Astrocyte (in vitro differentiated cells and primary cell): ENCODE measurements around the gene SGIP1. TPM values are rescaled to one million over a fixed set of nuclear protein-coding genes. Genes with fewer than 3 reads are reported as not detected.

Experiments
- DNase-seq: peaks from one replicate; pipeline ENCODE4 v3.0.0-alpha.2; 2010; ENCODE audit warnings: low read depth
- FAIRE-seq: peaks from 2 replicates; lab custom pipeline; 2011; peaks lifted over from hg19 to GRCh38; lab: Jason Lieb, UNC
- H2AFZ ChIP-seq: 2 replicates; pipeline ENCODE4 v1.6.0; 2012; ENCODE audit warnings: low read depth, low read length, inconsistent platforms
- H3K27ac ChIP-seq: 2 replicates; pipeline ENCODE4 v1.5.1; 2011; ENCODE audit warnings: low read depth, low read length, inconsistent platforms
- H3K27me3 ChIP-seq: 2 replicates; pipeline ENCODE4 v1.6.0; 2011; ENCODE audit warnings: low read length, inconsistent platforms; ENCODE audit not compliant: insufficient read depth
- H3K36me3 ChIP-seq: 2 replicates; pipeline ENCODE4 v1.5.1; 2011; ENCODE audit warnings: low read length, inconsistent platforms; ENCODE audit not compliant: insufficient read depth
- H3K4me1 ChIP-seq: 2 replicates; pipeline ENCODE4 v1.5.1; 2011; ENCODE audit warnings: low read length, inconsistent platforms; ENCODE audit not compliant: insufficient read depth
- H3K4me2 ChIP-seq: 2 replicates; pipeline ENCODE4 v1.6.0; 2012; ENCODE audit warnings: low read length, inconsistent platforms
- H3K4me3 ChIP-seq: 2 replicates; pipeline ENCODE4 v1.5.1; 2011; ENCODE audit warnings: low read depth, mild to moderate bottlenecking, low read length, inconsistent platforms; ENCODE audit not compliant: insufficient read depth
- H3K79me2 ChIP-seq: 2 replicates; pipeline ENCODE4 v1.6.0; 2012; ENCODE audit warnings: mild to moderate bottlenecking, low read length, inconsistent platforms; ENCODE audit not compliant: insufficient read depth
- H3K9ac ChIP-seq: 2 replicates; pipeline ENCODE4 v1.6.0; 2012; ENCODE audit warnings: mild to moderate bottlenecking, low read length, inconsistent platforms
- H3K9me3 ChIP-seq: 2 replicates; pipeline ENCODE4 v1.5.1; 2012; ENCODE audit warnings: low read depth, mild to moderate bottlenecking, low read length, inconsistent platforms; ENCODE audit not compliant: insufficient read depth
- H4K20me1 ChIP-seq: 2 replicates; pipeline ENCODE4 v1.6.0; 2012; ENCODE audit warnings: low read length, inconsistent platforms; ENCODE audit not compliant: insufficient read depth
- H3K27ac Mint-ChIP-seq: one replicate; pipeline ENCODE4 v1.8.0; 2021; ENCODE audit warnings: mild to moderate bottlenecking, mixed read lengths; ENCODE audit not compliant: unreplicated experiment
- H3K27me3 Mint-ChIP-seq: one replicate; pipeline ENCODE4 v1.8.0; 2021; ENCODE audit warnings: low read depth, mixed read lengths; ENCODE audit not compliant: unreplicated experiment
- H3K36me3 Mint-ChIP-seq: one replicate; pipeline ENCODE4 v1.8.0; 2021; ENCODE audit warnings: low read depth, mixed read lengths; ENCODE audit not compliant: unreplicated experiment
- H3K4me1 Mint-ChIP-seq: one replicate; pipeline ENCODE4 v1.8.0; 2021; ENCODE audit warnings: low read depth, mixed read lengths; ENCODE audit not compliant: unreplicated experiment
- H3K4me3 Mint-ChIP-seq: one replicate; pipeline ENCODE4 v1.8.0; 2021; ENCODE audit warnings: mild to moderate bottlenecking, moderate library complexity, mixed read lengths; ENCODE audit not compliant: unreplicated experiment
- H3K9me3 Mint-ChIP-seq: one replicate; pipeline ENCODE4 v1.8.0; 2021; ENCODE audit warnings: mild to moderate bottlenecking, mixed read lengths; ENCODE audit not compliant: unreplicated experiment
- CTCF ChIP-seq: IDR thresholded peaks from 2 replicates; pipeline ENCODE4 v1.5.1; 2011; ENCODE audit warnings: low read depth, mild to moderate bottlenecking, inconsistent platforms, low read length, moderate library complexity; ENCODE audit not compliant: insufficient read depth
- EZH2 ChIP-seq: IDR thresholded peaks from 2 replicates; pipeline ENCODE4 v1.6.1; 2012; ENCODE audit warnings: mild to moderate bottlenecking, low read length, inconsistent platforms; ENCODE audit not compliant: insufficient read depth
- total RNA-seq: library from RNA; stranded (reverse); gene quantifications from 2 replicates; pipeline ENCODE4 v1.2.1, GENCODE V29; 2021

The SGIP1 gene
- total RNA-seq, 1 donor from 2014 or later = 8.8 TPM

GRCh38 chr1:66546047-66546810 lies 12.3 kb downstream of the SGIP1 start:
- Histone ChIP-seq H3K79me2 (peaks cover 45% of the 10 kb centered on the region), H3K27ac (no peak overlapping the region), H3K9me3 (no peaks in the 10 kb centered on the region), H3K4me1 (peaks cover 20% of the 10 kb centered on the region), H3K36me3 (no peaks in the 10 kb centered on the region), H2AFZ (no peak overlapping the region), H3K27me3 (no peaks in the 10 kb centered on the region), H3K4me3 (no peak overlapping the region), H3K4me2 (no peak overlapping the region), H4K20me1 (no peaks in the 10 kb centered on the region), H3K9ac (no peak overlapping the region)
- no peaks in the 10 kb centered on the region for H3K9me3 Mint-ChIP-seq
- H3K36me3 Mint-ChIP-seq = peaks cover 2% of the 10 kb centered on the region
- H3K4me1 Mint-ChIP-seq = peaks cover 19% of the 10 kb centered on the region
- no peak for TF ChIP-seq EZH2
- no peak for TF ChIP-seq CTCF
- DNase-seq (no peak), FAIRE-seq (no peak)
- H3K27ac Mint-ChIP-seq = no peak overlapping the region
- no peaks in the 10 kb centered on the region for H3K27me3 Mint-ChIP-seq
- H3K4me3 Mint-ChIP-seq = no peak overlapping the region

- Mint-ChIP-seq H3K4me1 (peaks cover 6% of the 10 kb centered on the region), H3K27ac (no peak overlapping the region), H3K27me3 (no peaks in the 10 kb centered on the region), H3K36me3 (peaks cover 4% of the 10 kb centered on the region), H3K4me3 (no peak overlapping the region), H3K9me3 (peaks cover 3% of the 10 kb centered on the region)
- FAIRE-seq (no peak), DNase-seq (no peak)
- no peak overlapping the region for H3K4me3 ChIP-seq
- no peak overlapping the region for H2AFZ ChIP-seq
- H3K9ac ChIP-seq = no peak overlapping the region
- H4K20me1 ChIP-seq = no peaks in the 10 kb centered on the region
- no peaks in the 10 kb centered on the region for H3K9me3 ChIP-seq
- no peaks in the 10 kb centered on the region for H3K4me1 ChIP-seq
- no peaks in the 10 kb centered on the region for H3K27me3 ChIP-seq
- H3K4me2 ChIP-seq = no peak overlapping the region
- no peak for TF ChIP-seq EZH2
- no peak for TF ChIP-seq CTCF
- peaks cover 41% of the 10 kb centered on the region for H3K79me2 ChIP-seq
- no peaks in the 10 kb centered on the region for H3K36me3 ChIP-seq
- H3K27ac ChIP-seq = no peak overlapping the region
Measured at GRCh38 chr1:66549017-66549416, 15.1 kb downstream of the SGIP1 start.

GRCh38 chr1:66550243-66550642 lies 16.3 kb downstream of the SGIP1 start:
- Mint-ChIP-seq H3K9me3 (peaks cover 6% of the 10 kb centered on the region), H3K27ac (no peak overlapping the region)

More at GRCh38 chr1:66550243-66550642, 16.3 kb downstream of the SGIP1 start:
- peaks cover 29% of the 10 kb centered on the region for H3K79me2 ChIP-seq
- no peaks in the 10 kb centered on the region for H3K27me3 ChIP-seq
- H3K4me3 ChIP-seq = no peak overlapping the region
- H4K20me1 ChIP-seq = no peaks in the 10 kb centered on the region
- H3K4me1 ChIP-seq = no peaks in the 10 kb centered on the region
- H3K36me3 ChIP-seq = no peaks in the 10 kb centered on the region
- Mint-ChIP-seq H3K4me1 (peaks cover 2% of the 10 kb centered on the region), H3K4me3 (no peak overlapping the region), H3K36me3 (peaks cover 4% of the 10 kb centered on the region), H3K27me3 (no peaks in the 10 kb centered on the region)
- no peak overlapping the region for H3K27ac ChIP-seq
- H2AFZ ChIP-seq = no peak overlapping the region
- DNase-seq (no peak), FAIRE-seq (no peak)
- no peak overlapping the region for H3K9ac ChIP-seq
- H3K4me2 ChIP-seq = no peak overlapping the region
- no peaks in the 10 kb centered on the region for H3K9me3 ChIP-seq
- TF ChIP-seq CTCF (no peak), EZH2 (no peak)
